ENCODE data around the gene RUNX1. TPM values are rescaled to one million over a fixed set of nuclear protein-coding genes. Genes with fewer than 3 reads are reported as not detected.

Gene RUNX1
- polyA plus RNA-seq, 1 of the 3 experiments (the other 2 are of a cell fraction) = 17.1 TPM

DNA sequence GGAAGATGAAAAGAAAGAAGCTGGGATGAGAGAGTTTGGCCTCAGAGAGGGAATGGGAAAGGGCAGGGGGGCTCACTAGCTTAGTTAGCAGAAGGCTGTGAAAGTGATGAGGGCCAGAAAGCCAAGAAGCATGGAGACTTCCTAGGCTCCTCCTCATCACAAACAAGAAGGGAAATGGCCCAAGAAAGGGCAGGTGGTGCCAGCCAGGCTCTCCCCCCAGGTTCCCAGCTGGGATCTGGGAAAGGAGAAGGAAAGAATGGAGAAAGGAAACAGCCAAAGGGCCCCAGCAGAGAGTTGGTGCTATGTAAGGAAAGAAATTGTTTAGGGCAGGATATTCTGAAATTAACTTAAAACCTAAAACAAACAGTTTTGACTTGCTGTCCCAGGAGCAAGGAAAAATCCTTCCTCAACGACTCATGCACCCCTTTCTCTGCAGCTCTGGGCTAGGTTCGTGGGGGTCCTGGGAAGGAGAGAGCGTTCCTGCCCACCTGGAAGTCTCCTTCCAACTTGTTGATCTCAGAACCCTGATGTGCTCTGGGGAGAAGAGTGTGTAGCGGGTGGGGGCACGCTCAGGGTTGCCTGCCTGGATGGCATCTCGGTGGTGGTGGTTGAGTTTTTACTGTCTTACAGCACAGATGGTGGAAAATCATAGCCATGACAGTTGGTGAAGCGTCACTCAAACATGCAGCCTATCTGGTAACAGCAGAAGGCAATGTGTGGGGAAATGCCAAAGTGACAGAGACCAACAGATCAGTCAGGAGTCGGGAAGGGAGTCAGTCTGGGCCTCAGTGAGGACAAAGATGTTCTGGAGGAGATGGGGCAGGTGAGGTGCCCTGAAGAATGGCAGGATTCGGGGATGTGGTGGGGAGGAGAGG lies 233.0 kb downstream of the RUNX1 start:
- POLR2A ChIA-PET = no interaction called here
- Histone ChIP-seq H4K20me1 (ENCODE audit: insufficient read depth) (no peaks in the 10 kb centered on the region), H3K27ac (ENCODE audit: low read depth in 2 of 2, low read length in 1 of 2) (peak overlapping the region; percentile 97 to 99), H3K36me3 (replicated peaks in 1 of 2; ENCODE audit: control insufficient read depth in 1 of 2, insufficient read depth in 2 of 2, low read length in 1 of 2) (peaks cover 8 to 26% of the 10 kb centered on the region in 2 experiments), H3K9me3 (no peaks in the 10 kb centered on the region), H3K9me2 (no peaks in the 10 kb centered on the region), H3K4me2 (no peak overlapping the region), H2AFZ (ENCODE audit: low read depth) (no peak overlapping the region), H3F3A (replicated peaks; ENCODE audit: insufficient read depth) (peaks cover 27% of the 10 kb centered on the region), H3K4me1 (ENCODE audit: control insufficient read depth in 1 of 2, insufficient read depth in 2 of 2, low read depth in 1 of 2, low read length in 1 of 2) (peaks cover 46 to 77% of the 10 kb centered on the region in 2 experiments), H3K27me3 (ENCODE audit: insufficient read depth) (no peaks in the 10 kb centered on the region), H3K79me2 (ENCODE audit: insufficient read depth) (peaks cover 51% of the 10 kb centered on the region), H3K4me3 (ENCODE audit: low read depth in 2 of 2, low read length in 1 of 2) (no peak overlapping the region), H3K9ac (no peak overlapping the region)
- CTCF ChIA-PET = interaction anchor here (1.1 kb wide), 2 partner anchors 15 to 17 kb away, joined by 3 to 4 read pairs; no protein-coding TSS in a partner anchor
- no peak for DNase-seq
- 92% methylated on average over 9 of the region's 9 CpGs for WGBS (ENCODE audit: low lambda C conversion rate)
- TF ChIP-seq RXRA (IDR thresholded peaks at IDR 0.05; ENCODE audit: borderline replicate concordance, low read depth) = no peak
- no peak for TF ChIP-seq TCF12 (IDR thresholded peaks at IDR 0.05)
- TF ChIP-seq, protein P1, sequence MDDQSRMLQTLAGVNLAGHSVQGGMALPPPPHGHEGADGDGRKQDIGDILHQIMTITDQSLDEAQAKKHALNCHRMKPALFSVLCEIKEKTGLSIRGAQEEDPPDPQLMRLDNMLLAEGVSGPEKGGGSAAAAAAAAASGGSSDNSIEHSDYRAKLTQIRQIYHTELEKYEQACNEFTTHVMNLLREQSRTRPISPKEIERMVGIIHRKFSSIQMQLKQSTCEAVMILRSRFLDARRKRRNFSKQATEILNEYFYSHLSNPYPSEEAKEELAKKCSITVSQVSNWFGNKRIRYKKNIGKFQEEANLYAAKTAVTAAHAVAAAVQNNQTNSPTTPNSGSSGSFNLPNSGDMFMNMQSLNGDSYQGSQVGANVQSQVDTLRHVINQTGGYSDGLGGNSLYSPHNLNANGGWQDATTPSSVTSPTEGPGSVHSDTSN (IDR thresholded peaks at IDR 0.05) = peak; percentile 40; the same call in 1 of the 2 replicates
- no peak for TF ChIP-seq ELF1 (IDR thresholded peaks at IDR 0.05)
- TF ChIP-seq RCOR1 (IDR thresholded peaks at IDR 0.05; ENCODE audit: low read length) = no peak
- TF ChIP-seq, protein P2, sequence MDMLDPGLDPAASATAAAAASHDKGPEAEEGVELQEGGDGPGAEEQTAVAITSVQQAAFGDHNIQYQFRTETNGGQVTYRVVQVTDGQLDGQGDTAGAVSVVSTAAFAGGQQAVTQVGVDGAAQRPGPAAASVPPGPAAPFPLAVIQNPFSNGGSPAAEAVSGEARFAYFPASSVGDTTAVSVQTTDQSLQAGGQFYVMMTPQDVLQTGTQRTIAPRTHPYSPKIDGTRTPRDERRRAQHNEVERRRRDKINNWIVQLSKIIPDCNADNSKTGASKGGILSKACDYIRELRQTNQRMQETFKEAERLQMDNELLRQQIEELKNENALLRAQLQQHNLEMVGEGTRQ (IDR thresholded peaks at IDR 0.05; ENCODE audit: borderline replicate concordance, low read depth, low read length) = no peak
- no peak for TF ChIP-seq JUND (IDR thresholded peaks at IDR 0.05)

DNA sequence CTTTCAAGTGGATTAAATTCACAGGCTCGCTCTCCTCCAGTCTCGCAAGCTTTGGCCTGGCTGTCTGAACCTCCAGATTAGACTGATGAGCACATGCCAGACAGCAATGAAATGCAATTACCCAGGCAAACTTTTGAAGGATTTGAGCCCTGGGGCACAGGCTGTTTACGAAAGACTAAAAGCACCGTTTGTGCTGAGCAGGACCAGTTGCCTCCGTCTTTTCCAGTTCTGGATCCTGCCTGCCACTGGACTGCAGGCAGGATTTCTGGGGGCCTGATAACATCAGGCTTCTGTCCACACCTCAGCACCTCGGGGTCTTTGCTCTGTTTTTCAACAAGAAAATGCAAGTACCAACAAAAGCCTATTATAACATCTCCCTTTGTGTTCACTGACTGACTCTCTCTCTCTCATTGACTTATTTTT lies 234.6 kb downstream of the RUNX1 start:
- CTCF ChIA-PET = interaction anchor here (1.1 to 3.6 kb wide), 3 partner anchors 14 to 122 kb away, joined by 3 to 11 read pairs (median 3); no protein-coding TSS in a partner anchor
- no peaks in the 10 kb centered on the region for H4K20me1 ChIP-seq (ENCODE audit: insufficient read depth)
- TF ChIP-seq, protein P3, sequence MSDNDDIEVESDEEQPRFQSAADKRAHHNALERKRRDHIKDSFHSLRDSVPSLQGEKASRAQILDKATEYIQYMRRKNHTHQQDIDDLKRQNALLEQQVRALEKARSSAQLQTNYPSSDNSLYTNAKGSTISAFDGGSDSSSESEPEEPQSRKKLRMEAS (IDR thresholded peaks at IDR 0.05; ENCODE audit: low read depth) = no peak
- TF ChIP-seq GATA2 (CRISPR knock-in tag; IDR thresholded peaks at IDR 0.05) = peak; percentile 94
- TF ChIP-seq MXI1 (IDR thresholded peaks at IDR 0.05; ENCODE audit: low read depth, low read length) = peak; percentile 46; the same call in 1 of the 2 replicates
- TF ChIP-seq FOSL2 (IDR thresholded peaks at IDR 0.05; ENCODE audit: borderline replicate concordance, low read depth) = no peak
- TF ChIP-seq, protein P2 (IDR thresholded peaks at IDR 0.05; ENCODE audit: borderline replicate concordance, low read depth, low read length) = no peak
- no peak for TF ChIP-seq RFX5 (IDR thresholded peaks at IDR 0.05; ENCODE audit: low read length)
- TF ChIP-seq YY1 (IDR thresholded peaks at IDR 0.05; ENCODE audit: low read depth) = no peak
- TF ChIP-seq POLR2AphosphoS5 (IDR thresholded peaks at IDR 0.05; ENCODE audit: low read depth, low read length) = 0 out of 2 replicates have a peak, but pooled peaks have one; percentile 10
- TF ChIP-seq FOXJ3 (CRISPR knock-in tag; IDR thresholded peaks at IDR 0.05) = peak; percentile 85; the same call in 1 of the 2 replicates
- no peak for TF ChIP-seq RXRA (IDR thresholded peaks at IDR 0.05; ENCODE audit: borderline replicate concordance, low read depth)
- TF ChIP-seq, protein P1 (IDR thresholded peaks at IDR 0.05) = no peak
- no peak for TF ChIP-seq TAF1 (IDR thresholded peaks at IDR 0.05; ENCODE audit: borderline replicate concordance, low read depth, low read length)
- TF ChIP-seq, protein P4, sequence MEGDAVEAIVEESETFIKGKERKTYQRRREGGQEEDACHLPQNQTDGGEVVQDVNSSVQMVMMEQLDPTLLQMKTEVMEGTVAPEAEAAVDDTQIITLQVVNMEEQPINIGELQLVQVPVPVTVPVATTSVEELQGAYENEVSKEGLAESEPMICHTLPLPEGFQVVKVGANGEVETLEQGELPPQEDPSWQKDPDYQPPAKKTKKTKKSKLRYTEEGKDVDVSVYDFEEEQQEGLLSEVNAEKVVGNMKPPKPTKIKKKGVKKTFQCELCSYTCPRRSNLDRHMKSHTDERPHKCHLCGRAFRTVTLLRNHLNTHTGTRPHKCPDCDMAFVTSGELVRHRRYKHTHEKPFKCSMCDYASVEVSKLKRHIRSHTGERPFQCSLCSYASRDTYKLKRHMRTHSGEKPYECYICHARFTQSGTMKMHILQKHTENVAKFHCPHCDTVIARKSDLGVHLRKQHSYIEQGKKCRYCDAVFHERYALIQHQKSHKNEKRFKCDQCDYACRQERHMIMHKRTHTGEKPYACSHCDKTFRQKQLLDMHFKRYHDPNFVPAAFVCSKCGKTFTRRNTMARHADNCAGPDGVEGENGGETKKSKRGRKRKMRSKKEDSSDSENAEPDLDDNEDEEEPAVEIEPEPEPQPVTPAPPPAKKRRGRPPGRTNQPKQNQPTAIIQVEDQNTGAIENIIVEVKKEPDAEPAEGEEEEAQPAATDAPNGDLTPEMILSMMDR (IDR thresholded peaks at IDR 0.05) = no peak
- TF ChIP-seq TCF12 (IDR thresholded peaks at IDR 0.05) = peak; percentile 40
- TF ChIP-seq NRF1 (IDR thresholded peaks at IDR 0.05; ENCODE audit: low read depth, low read length) = no peak
- peak; percentile 97 for TF ChIP-seq RCOR1 (IDR thresholded peaks at IDR 0.05; ENCODE audit: low read length)
- TF ChIP-seq CHD2 (IDR thresholded peaks at IDR 0.05; ENCODE audit: low read length, partially characterized antibody) = peak; percentile 88

More for the DNA sequence above, 234.6 kb downstream of the RUNX1 start:
- peaks cover 46 to 78% of the 10 kb centered on the region in 2 experiments for H3K4me1 ChIP-seq (ENCODE audit: control insufficient read depth in 1 of 2, insufficient read depth in 2 of 2, low read depth in 1 of 2, low read length in 1 of 2)
- DNase-seq = peak; percentile 69
- H3K9me2 ChIP-seq = no peaks in the 10 kb centered on the region
- H3K4me2 ChIP-seq = no peak overlapping the region; the same call in 1 of the 2 replicates
- no peak overlapping the region for H3K4me3 ChIP-seq (ENCODE audit: low read depth in 2 of 2, low read length in 1 of 2)
- POLR2A ChIA-PET = no interaction called here
- WGBS (ENCODE audit: low lambda C conversion rate) = 67% methylated on average over 6 of the region's 6 CpGs
- H3K27me3 ChIP-seq (ENCODE audit: insufficient read depth) = no peaks in the 10 kb centered on the region
- peaks cover 7 to 18% of the 10 kb centered on the region in 2 experiments for H3K36me3 ChIP-seq (replicated peaks in 1 of 2; ENCODE audit: control insufficient read depth in 1 of 2, insufficient read depth in 2 of 2, low read length in 1 of 2)
- peaks cover 51% of the 10 kb centered on the region for H3K79me2 ChIP-seq (ENCODE audit: insufficient read depth)
- no peak overlapping the region for H2AFZ ChIP-seq (ENCODE audit: low read depth)
- peak overlapping the region; percentile 58; the same call in 1 of the 2 replicates for H3K9ac ChIP-seq
- H3F3A ChIP-seq (replicated peaks; ENCODE audit: insufficient read depth) = peaks cover 38% of the 10 kb centered on the region
- peak overlapping the region; percentile 97 to 99 for H3K27ac ChIP-seq (ENCODE audit: low read depth in 2 of 2, low read length in 1 of 2)
- H3K9me3 ChIP-seq = no peaks in the 10 kb centered on the region
